Endothelial cell of umbilical vein (primary cell): Measurements from ENCODE around the gene PRSS48. TPM values are rescaled to one million over a fixed set of nuclear protein-coding genes. Genes with fewer than 3 reads are reported as not detected.

ENCODE experiments used
- BruUV-seq: library from RNA; stranded (reverse); fragments of 400-500 nt; replicated peaks from 2 replicates; lab custom pipeline; 2021; lab: Mats Ljungman, UMichigan
- CTCF ChIA-PET: fragments of 300-600, 350-600 bp; sonication (Branson Sonifier 250); formaldehyde crosslinking; loops from one replicate; lab custom pipeline; 2021; ENCODE audit warnings: antibody characterized with exemption, inconsistent platforms; lab: Charles Lee
- POLR2A ChIA-PET: fragments of 300-600, 350-600 bp; sonication (Branson Sonifier 250); formaldehyde crosslinking; loops from one replicate; lab custom pipeline; 2021; ENCODE audit warnings: antibody characterized with exemption, inconsistent platforms; lab: Charles Lee
- DNase-seq: peaks from one replicate; pipeline ENCODE4 v3.0.0-alpha.2; 2011; ENCODE audit warnings: low read depth, low spot score
- FAIRE-seq: peaks from 2 replicates; lab custom pipeline; 2011; peaks lifted over from hg19 to GRCh38; lab: Jason Lieb, UNC
- H2AFZ ChIP-seq: 2 replicates; pipeline ENCODE4 v1.6.0; 2012; ENCODE audit warnings: low read depth, low read length, control low read depth, inconsistent platforms
- H3K27ac ChIP-seq: 2 replicates; pipeline ENCODE4 v1.5.1; 2011; ENCODE audit warnings: low read depth, mild to moderate bottlenecking, control low read depth, low read length, moderate library complexity; ENCODE audit not compliant: insufficient read depth
- H3K27me3 ChIP-seq, 2 experiments: 2 replicates each; pipeline versions ENCODE4 v1.6.0 to v1.6.1; 2011; ENCODE audit warnings: low read length in 2 of 2, mixed read lengths in 1 of 2; ENCODE audit not compliant: control insufficient read depth in 2 of 2, insufficient read depth in 2 of 2
- H3K36me3 ChIP-seq, 2 experiments: 2 replicates in 1 of 2; 3 replicates in 1 of 2; pipeline ENCODE4 v1.5.1; 2011; ENCODE audit warnings: low read length in 2 of 2, mild to moderate bottlenecking in 1 of 2, moderate library complexity in 1 of 2; ENCODE audit not compliant: control insufficient read depth in 2 of 2, insufficient read depth in 2 of 2; ENCODE audit errors: extremely low read depth in 1 of 2
- H3K4me1 ChIP-seq: 3 replicates; pipeline ENCODE4 v1.5.1; 2011; ENCODE audit warnings: mild to moderate bottlenecking, low read length; ENCODE audit not compliant: control insufficient read depth, insufficient read depth; ENCODE audit errors: extremely low read depth
- H3K4me2 ChIP-seq: 2 replicates; pipeline ENCODE4 v1.6.1; 2011; ENCODE audit warnings: low read length, control low read depth, mixed read lengths; ENCODE audit not compliant: insufficient read depth
- H3K4me3 ChIP-seq, 3 experiments: fragments of 200-600 bp in 1 of 3; sonication (generic), shearing (Covaris generic) in 1 of 3; replicated peaks in 1 of 3; 2 replicates each; pipeline ENCODE4 v1.5.1; 2011 to 2016; ENCODE audit warnings: control low read depth in 3 of 3, low read length in 3 of 3, mild to moderate bottlenecking in 2 of 3, inconsistent platforms in 1 of 3, low read depth in 1 of 3, moderate library complexity in 1 of 3; ENCODE audit not compliant: insufficient read depth in 1 of 3
- H3K79me2 ChIP-seq: 2 replicates; pipeline ENCODE4 v1.6.0; 2012; ENCODE audit warnings: low read length, inconsistent platforms; ENCODE audit not compliant: control insufficient read depth, insufficient read depth
- H3K9ac ChIP-seq: replicated peaks from 2 replicates; pipeline ENCODE3; 2011; ENCODE audit warnings: low read length, control low read depth; ENCODE audit not compliant: insufficient read depth; ENCODE audit errors: extremely low read depth
- H3K9me1 ChIP-seq: replicated peaks from 3 replicates; pipeline ENCODE4 v1.6.0; 2011; ENCODE audit warnings: mild to moderate bottlenecking, low read length; ENCODE audit not compliant: control insufficient read depth, insufficient read depth; ENCODE audit errors: extremely low read depth
- H3K9me3 ChIP-seq: replicated peaks from 2 replicates; pipeline ENCODE4 v1.5.1; 2012; ENCODE audit warnings: low read length, inconsistent platforms; ENCODE audit not compliant: control insufficient read depth, insufficient read depth
- H4K20me1 ChIP-seq: replicated peaks from 2 replicates; pipeline ENCODE3; 2011; ENCODE audit warnings: mild to moderate bottlenecking, low read length; ENCODE audit not compliant: control insufficient read depth, insufficient read depth; ENCODE audit errors: extremely low read depth
- EZH2 ChIP-seq: IDR thresholded peaks from 2 replicates; pipeline ENCODE4 v1.6.1; 2012; ENCODE audit warnings: borderline replicate concordance, low read depth, mild to moderate bottlenecking, moderate library complexity, low read length, inconsistent platforms; ENCODE audit not compliant: severe bottlenecking
- FOS ChIP-seq: IDR thresholded peaks from 2 replicates; pipeline ENCODE4 v1.6.1; 2011; ENCODE audit warnings: mild to moderate bottlenecking, low read length, moderate library complexity, borderline replicate concordance; ENCODE audit not compliant: insufficient read depth
- GATA2 ChIP-seq: IDR thresholded peaks from 2 replicates; pipeline ENCODE4 v1.7.0; 2011; ENCODE audit warnings: low read depth, mild to moderate bottlenecking, moderate library complexity, mixed read lengths, low read length; ENCODE audit not compliant: insufficient read length, insufficient read depth
- MYC ChIP-seq: IDR thresholded peaks from one replicate; pipeline ENCODE4 v1.6.1; 2011; ENCODE audit warnings: mild to moderate bottlenecking, low read depth, low read length
- POLR2A ChIP-seq: IDR thresholded peaks from 2 replicates; pipeline ENCODE4 v1.6.1; 2012; ENCODE audit warnings: low read depth, mild to moderate bottlenecking, control low read depth, low read length
- POLR2AphosphoS5 ChIP-seq: IDR thresholded peaks from 2 replicates; pipeline ENCODE4 v1.6.1; 2012; ENCODE audit warnings: low read depth, mild to moderate bottlenecking, control low read depth, low read length, moderate library complexity; ENCODE audit not compliant: insufficient read depth
- dilution Hi-C: fragments of 300-500 bp; cut with MboI; formaldehyde crosslinking; loops from one replicate; pipeline ENCODE4 v1.15.0; 2019; ENCODE audit warnings: low sequenced_read_pairs; ENCODE audit not compliant: extremely low pct_ligation_motif_present
- intact Hi-C: fragments of 100-400 bp; cut with micrococcal nuclease; formaldehyde crosslinking; loops from one replicate; pipeline ENCODE4 v1.10.0; 2022
- polyA plus RNA-seq, 4 experiments: library from polyadenylated mRNA; depleted of rRNA in 3 of 4; stranded (reverse) in 3 of 4; unstranded in 1 of 4; fragments of >200 nt; gene quantifications; 2 replicates each; pipeline versions ENCODE4 v1.2.1 to v1.2.3, GENCODE V29; 2011 to 2012; ENCODE audit warnings: missing spikeins in 1 of 4
- total RNA-seq: library from RNA; stranded (reverse); gene quantifications from 2 replicates; pipeline ENCODE4 v1.2.3, GENCODE V29; 2021

Gene PRSS48
- total and polyA plus RNA-seq, 2 donors (not counting 3 experiments of a cell fraction or from before 2014, with no cell fraction given), result not detected

- Histone ChIP-seq H3K27ac (no peak overlapping the region), H3K27me3 (no peaks in the 10 kb centered on the region), H3K4me2 (no peak overlapping the region), H3K9me3 (no peaks in the 10 kb centered on the region), H3K36me3 (no peaks in the 10 kb centered on the region), H3K9ac (no peak overlapping the region), H3K4me1 (peaks cover 43% of the 10 kb centered on the region), H3K4me3 (no peak overlapping the region), H3K79me2 (peaks cover 74% of the 10 kb centered on the region), H4K20me1 (no peaks in the 10 kb centered on the region), H3K9me1 (no peaks in the 10 kb centered on the region), H2AFZ (no peak overlapping the region)
- CTCF ChIA-PET, result no interaction called here
- TF ChIP-seq GATA2 (no peak), POLR2A (no peak), EZH2 (no peak), FOS (no peak), MYC (no peak)
- POLR2A ChIA-PET, result no interaction called here
- BruUV-seq, result no TSS peak
- DNase-seq, result no peak
- intact Hi-C loops (no loop called here), dilution Hi-C loops (no loop called here)
- no peak for FAIRE-seq
These were observed 41.5 kb downstream of the PRSS48 start for GRCh38 chr4:151318307-151319006.

- no peak for TF ChIP-seq MYC
- TF ChIP-seq POLR2AphosphoS5, result no peak
- no peaks in the 10 kb centered on the region for H3K27me3 ChIP-seq
- no peaks in the 10 kb centered on the region for H3K9me3 ChIP-seq
- ChIA-PET POLR2A (no interaction called here), CTCF (no interaction called here)
- no peak overlapping the region for H2AFZ ChIP-seq
- DNase-seq (no peak), FAIRE-seq (no peak)
- no peak overlapping the region for H3K4me2 ChIP-seq
- intact Hi-C loops, result no loop called here
- no peaks in the 10 kb centered on the region for H4K20me1 ChIP-seq
- H3K9ac ChIP-seq, result no peak overlapping the region
- H3K27ac ChIP-seq, result no peak overlapping the region
- H3K4me3 ChIP-seq, result no peak overlapping the region
- BruUV-seq, result no TSS peak
- no peaks in the 10 kb centered on the region for H3K36me3 ChIP-seq
- H3K9me1 ChIP-seq, result no peaks in the 10 kb centered on the region
- H3K79me2 ChIP-seq, result peaks cover 74% of the 10 kb centered on the region
- dilution Hi-C loops, result no loop called here
- peaks cover 43% of the 10 kb centered on the region for H3K4me1 ChIP-seq
These were observed 42.5 kb downstream of the PRSS48 start for GRCh38 chr4:151319490-151319889.
